Measurements from ENCODE around the gene CDKN1C. TPM values are rescaled to one million over a fixed set of nuclear protein-coding genes. Genes with fewer than 3 reads are reported as not detected.

CDKN1C gene
- polyA plus RNA-seq, 1 experiment = 2.1 TPM

DNA sequence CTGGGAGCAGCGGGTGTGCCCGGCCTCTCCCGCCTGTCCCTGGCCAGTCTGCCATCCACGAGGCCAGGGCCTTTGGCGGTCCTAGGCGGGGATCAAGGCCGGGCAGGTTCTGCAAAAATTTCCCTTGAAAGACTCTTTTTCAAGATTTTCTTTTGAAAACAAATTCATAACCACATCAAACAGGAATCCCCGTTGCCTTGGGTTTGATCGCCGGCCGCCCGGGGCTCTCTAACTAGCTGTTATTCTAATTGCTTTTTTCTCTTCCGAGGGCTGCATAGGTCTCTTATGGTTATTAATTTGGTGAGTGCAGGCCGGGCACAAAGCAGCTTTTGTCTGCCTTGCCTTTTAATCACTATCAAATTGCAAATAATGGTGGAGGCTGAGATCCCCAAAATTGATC is 42.0 kb downstream of the CDKN1C start:
- TF ChIP-seq, protein P1, sequence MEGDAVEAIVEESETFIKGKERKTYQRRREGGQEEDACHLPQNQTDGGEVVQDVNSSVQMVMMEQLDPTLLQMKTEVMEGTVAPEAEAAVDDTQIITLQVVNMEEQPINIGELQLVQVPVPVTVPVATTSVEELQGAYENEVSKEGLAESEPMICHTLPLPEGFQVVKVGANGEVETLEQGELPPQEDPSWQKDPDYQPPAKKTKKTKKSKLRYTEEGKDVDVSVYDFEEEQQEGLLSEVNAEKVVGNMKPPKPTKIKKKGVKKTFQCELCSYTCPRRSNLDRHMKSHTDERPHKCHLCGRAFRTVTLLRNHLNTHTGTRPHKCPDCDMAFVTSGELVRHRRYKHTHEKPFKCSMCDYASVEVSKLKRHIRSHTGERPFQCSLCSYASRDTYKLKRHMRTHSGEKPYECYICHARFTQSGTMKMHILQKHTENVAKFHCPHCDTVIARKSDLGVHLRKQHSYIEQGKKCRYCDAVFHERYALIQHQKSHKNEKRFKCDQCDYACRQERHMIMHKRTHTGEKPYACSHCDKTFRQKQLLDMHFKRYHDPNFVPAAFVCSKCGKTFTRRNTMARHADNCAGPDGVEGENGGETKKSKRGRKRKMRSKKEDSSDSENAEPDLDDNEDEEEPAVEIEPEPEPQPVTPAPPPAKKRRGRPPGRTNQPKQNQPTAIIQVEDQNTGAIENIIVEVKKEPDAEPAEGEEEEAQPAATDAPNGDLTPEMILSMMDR (IDR thresholded peaks at IDR 0.05; ENCODE audit: insufficient read depth, low read depth, low read length) = no peak
- H3K36me3 ChIP-seq (ENCODE audit: control insufficient read depth, insufficient read depth, low read length) = no peaks in the 10 kb centered on the region
- no peak for DNase-seq (ENCODE audit: low read depth)
- no peaks in the 10 kb centered on the region for H3K27me3 ChIP-seq (ENCODE audit: control insufficient read depth, insufficient read depth, low read length)
- ChIA-PET CTCF (interaction anchor here (0.7 to 0.8 kb wide), 2 partner anchors 11 to 99 kb away, joined by 3 to 5 read pairs; no protein-coding TSS in a partner anchor), POLR2A (no interaction called here)
- no peak overlapping the region for H3K4me3 ChIP-seq (ENCODE audit: low read depth, low read length)

DNA sequence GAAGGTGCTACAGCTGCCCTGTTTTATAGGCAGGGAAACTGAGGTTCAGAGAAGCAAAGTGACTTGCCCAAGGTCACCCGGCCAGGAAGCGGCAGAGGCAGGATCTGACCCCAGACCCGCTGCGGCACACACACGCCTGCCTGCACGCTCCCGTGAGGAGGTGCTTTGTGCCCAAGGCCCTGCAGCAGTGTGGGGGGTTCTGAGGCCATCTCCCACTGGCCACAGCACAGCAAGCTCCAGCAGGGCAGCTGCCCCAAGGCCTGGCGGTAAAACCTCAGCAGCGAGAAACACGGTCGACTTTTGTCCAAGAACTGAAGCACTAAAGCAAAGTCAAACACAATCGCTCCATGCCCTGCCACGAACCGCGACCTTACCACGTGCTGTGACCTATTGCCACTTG is 42.7 kb downstream of the CDKN1C start:
- DNase-seq (ENCODE audit: low read depth) = no peak
- no peaks in the 10 kb centered on the region for H3K36me3 ChIP-seq (ENCODE audit: control insufficient read depth, insufficient read depth, low read length)
- ChIA-PET POLR2A (no interaction called here), CTCF (interaction anchor here (1.0 to 1.5 kb wide), 2 partner anchors 16 to 45 kb away, joined by 3 to 4 read pairs; no protein-coding TSS in a partner anchor)
- H3K4me3 ChIP-seq (ENCODE audit: low read depth, low read length) = no peak overlapping the region
- TF ChIP-seq, protein P1 (IDR thresholded peaks at IDR 0.05; ENCODE audit: insufficient read depth, low read depth, low read length) = no peak
- H3K27me3 ChIP-seq (ENCODE audit: control insufficient read depth, insufficient read depth, low read length) = no peaks in the 10 kb centered on the region

DNA sequence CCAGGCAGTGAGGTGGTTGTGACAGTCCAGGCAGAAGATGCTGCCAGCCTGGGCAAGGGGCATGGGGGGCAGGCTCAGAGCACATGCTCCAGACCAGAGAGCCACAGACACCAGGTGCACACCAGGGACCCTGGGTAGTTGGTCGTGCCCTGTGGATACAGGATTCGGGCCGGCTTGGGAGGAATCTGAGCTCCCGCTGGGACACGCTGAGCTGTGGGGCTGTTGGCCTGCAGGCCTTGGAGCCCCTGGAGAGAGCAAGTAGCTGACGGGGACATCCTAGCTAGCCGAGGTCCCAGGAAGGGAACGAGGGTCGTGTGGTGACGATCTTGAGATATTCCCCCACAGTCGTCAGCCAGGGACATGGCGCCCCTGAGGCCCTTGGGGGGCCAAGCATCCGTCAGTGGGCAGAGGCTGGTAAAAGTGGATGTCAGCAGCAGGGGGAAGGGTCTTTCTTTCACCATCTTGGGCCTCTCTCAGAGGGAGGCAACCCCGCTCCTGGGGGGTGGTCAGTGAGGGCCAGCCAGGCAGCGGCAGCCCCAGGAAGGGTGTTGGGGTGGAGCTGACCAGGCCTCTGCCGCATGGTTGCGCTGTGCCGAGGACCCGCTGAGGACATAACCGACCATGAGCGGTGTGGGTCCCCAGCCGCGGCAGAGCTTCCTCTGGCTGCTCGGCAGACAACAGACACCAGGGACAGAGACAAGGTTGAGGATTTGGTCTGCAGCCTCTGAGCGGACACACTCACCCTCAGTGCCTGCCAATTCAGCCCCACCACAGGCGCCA is 44.0 kb downstream of the CDKN1C start:
- CTCF ChIA-PET = interaction anchor here (1.5 kb wide), 1 partner anchor 47 kb away, joined by 4 read pairs; no protein-coding TSS in a partner anchor
- TF ChIP-seq, protein P1 (IDR thresholded peaks at IDR 0.05; ENCODE audit: insufficient read depth, low read depth, low read length) = no peak

DNA sequence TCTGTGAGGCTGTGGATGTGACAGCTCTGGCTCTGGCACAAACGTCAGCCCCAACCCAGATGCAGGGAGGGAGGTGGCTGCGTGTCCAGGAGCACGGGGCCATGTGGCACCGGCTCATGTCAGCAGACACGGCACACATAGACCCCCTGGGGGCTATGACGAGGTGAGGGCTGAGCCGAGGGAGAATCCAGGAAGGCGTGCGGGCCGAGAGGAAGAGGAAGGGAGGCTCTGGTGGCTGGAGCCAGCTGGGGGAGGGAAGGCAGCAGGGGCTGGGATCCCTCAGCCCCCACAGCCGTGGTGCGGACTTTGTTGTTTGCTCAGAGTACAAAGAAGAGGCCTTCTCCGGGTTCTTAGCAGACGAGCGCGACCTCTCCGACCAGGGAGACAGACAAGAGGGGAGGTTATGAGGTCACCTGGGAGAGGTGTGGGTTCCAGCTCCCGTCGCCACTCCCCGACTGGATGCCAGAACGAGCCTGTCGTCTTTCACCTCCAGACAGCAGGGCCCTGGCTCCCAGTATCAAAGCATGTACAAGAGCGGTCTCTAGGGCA is 46.1 kb downstream of the CDKN1C start:
- no peak overlapping the region for H3K4me3 ChIP-seq (ENCODE audit: low read depth, low read length)
- peaks cover 2% of the 10 kb centered on the region for H3K27me3 ChIP-seq (ENCODE audit: control insufficient read depth, insufficient read depth, low read length)
- POLR2A ChIA-PET = no interaction called here
- TF ChIP-seq, protein P1 (IDR thresholded peaks at IDR 0.05; ENCODE audit: insufficient read depth, low read depth, low read length) = no peak
- CTCF ChIA-PET = no interaction called here
- H3K36me3 ChIP-seq (ENCODE audit: control insufficient read depth, insufficient read depth, low read length) = no peaks in the 10 kb centered on the region
- no peak for DNase-seq (ENCODE audit: low read depth)

More for the DNA sequence above, 44.0 kb downstream of the CDKN1C start:
- no peaks in the 10 kb centered on the region; the same call in 1 of the 2 replicates for H3K27me3 ChIP-seq (ENCODE audit: control insufficient read depth, insufficient read depth, low read length)
- no peaks in the 10 kb centered on the region for H3K36me3 ChIP-seq (ENCODE audit: control insufficient read depth, insufficient read depth, low read length)
- no peak for DNase-seq (ENCODE audit: low read depth)
- no peak overlapping the region for H3K4me3 ChIP-seq (ENCODE audit: low read depth, low read length)
- POLR2A ChIA-PET = no interaction called here

DNA sequence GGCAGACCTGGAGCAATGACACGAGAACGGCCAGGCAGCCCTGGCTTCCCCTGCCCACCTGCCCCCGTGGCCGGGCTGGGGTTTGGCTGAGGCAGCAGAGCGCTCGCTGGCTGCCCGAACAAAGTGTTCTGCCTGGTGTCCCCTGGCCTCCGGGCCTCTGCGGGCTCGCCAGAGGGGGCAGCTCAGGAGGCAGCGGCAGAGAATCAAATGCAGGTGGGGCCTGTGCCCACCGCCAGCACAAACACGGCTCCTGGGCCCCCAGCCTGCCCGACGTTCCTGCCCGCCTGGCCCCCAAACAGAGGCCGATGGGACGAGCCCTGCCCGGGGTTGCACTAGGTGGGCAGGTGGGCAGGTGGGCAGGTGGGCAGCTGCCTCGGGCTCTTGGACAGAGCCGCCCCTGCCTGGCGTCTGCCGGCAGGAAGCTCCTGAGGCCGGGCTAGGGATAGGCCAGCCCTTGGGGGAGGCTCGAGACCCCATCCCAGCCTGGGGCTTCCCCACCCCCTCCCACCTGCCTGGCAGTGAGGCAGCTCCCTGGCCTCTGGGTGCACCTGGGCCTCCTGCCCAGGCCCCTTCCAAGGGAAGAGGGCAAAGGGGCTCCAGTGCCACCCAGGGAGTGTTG is 46.8 kb downstream of the CDKN1C start:
- POLR2A ChIA-PET = no interaction called here
- no peak for DNase-seq (ENCODE audit: low read depth)

More for the DNA sequence above, 46.8 kb downstream of the CDKN1C start:
- TF ChIP-seq, protein P1 (IDR thresholded peaks at IDR 0.05; ENCODE audit: insufficient read depth, low read depth, low read length) = no peak
- H3K36me3 ChIP-seq (ENCODE audit: control insufficient read depth, insufficient read depth, low read length) = no peaks in the 10 kb centered on the region
- no peak overlapping the region for H3K4me3 ChIP-seq (ENCODE audit: low read depth, low read length)
- peaks cover 2% of the 10 kb centered on the region for H3K27me3 ChIP-seq (ENCODE audit: control insufficient read depth, insufficient read depth, low read length)
- CTCF ChIA-PET = no interaction called here
